AG04449 (cell line): ENCODE data around the gene ATXN10.

Source experiments
- CTCF ChIA-PET: fragments of 350-600 bp; formaldehyde crosslinking; extraction: SDS; loops from one replicate; lab custom pipeline; 2021; ENCODE audit warnings: antibody characterized with exemption; lab: Yijun Ruan, JAX
- POLR2A ChIA-PET: fragments of 400-600, 350-600 bp; formaldehyde crosslinking; extraction: SDS; loops from one replicate; lab custom pipeline; 2020; ENCODE audit warnings: antibody characterized with exemption, inconsistent platforms; lab: Yijun Ruan, JAX
- DNase-seq: peaks from one replicate; pipeline ENCODE4 v3.0.0-alpha.2; 2010; ENCODE audit warnings: low read depth, low spot score
- H3K4me3 ChIP-seq: 2 replicates; pipeline ENCODE4 v1.5.1; 2011; ENCODE audit warnings: low read depth, mild to moderate bottlenecking, control low read depth, low read length
- TF ChIP-seq, protein P1 (sequence below): IDR thresholded peaks from one replicate; pipeline ENCODE4 v1.5.1; 2011; ENCODE audit warnings: mild to moderate bottlenecking, moderate library complexity, low read length, control low read depth, inconsistent platforms; ENCODE audit not compliant: insufficient read depth; ENCODE audit errors: missing control alignments

The ATXN10 gene

DNA sequence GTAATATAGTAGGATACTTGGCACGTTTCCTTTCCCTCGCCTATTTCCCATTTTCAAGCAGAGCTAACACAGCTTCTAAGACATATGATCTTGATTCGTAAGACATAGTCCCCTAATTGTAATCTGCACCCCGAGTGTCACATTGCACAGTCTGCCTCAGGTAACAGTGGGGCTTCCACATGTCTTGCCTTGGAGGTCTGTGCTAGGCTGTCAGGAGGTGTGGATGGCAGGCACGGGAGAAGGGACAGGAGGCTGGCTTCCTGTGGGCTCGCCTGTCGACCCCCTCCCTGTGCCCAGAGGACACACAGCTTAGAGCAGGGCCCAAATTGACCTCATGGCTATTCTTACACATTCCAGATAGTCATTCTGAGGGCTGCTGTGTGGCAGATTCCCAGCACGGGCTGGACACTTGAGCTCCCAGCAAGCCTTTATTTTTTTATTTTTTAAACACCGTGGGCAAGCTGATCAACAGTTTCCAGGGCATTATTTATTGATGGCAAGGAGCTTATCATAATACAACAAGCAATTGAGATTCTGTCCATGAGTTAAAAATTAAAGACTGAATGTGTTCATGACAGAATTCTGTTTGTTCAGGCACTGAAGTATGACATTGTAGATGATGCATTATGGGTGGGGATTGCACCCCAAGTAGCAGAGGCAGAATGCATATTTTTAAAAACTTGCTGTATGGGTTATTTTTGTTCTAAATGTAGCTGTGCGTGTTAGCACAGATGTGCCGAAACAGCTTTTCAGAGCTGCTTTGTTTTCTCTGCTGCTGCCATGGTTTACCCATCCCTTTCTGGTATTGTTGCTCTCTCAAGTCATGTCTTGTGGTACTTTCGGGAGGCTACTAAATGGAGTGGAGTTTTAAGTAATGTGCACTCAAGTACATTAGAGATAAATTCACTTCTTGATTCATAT lies 113.0 kb downstream of the ATXN10 start:
- TF ChIP-seq, protein P1, sequence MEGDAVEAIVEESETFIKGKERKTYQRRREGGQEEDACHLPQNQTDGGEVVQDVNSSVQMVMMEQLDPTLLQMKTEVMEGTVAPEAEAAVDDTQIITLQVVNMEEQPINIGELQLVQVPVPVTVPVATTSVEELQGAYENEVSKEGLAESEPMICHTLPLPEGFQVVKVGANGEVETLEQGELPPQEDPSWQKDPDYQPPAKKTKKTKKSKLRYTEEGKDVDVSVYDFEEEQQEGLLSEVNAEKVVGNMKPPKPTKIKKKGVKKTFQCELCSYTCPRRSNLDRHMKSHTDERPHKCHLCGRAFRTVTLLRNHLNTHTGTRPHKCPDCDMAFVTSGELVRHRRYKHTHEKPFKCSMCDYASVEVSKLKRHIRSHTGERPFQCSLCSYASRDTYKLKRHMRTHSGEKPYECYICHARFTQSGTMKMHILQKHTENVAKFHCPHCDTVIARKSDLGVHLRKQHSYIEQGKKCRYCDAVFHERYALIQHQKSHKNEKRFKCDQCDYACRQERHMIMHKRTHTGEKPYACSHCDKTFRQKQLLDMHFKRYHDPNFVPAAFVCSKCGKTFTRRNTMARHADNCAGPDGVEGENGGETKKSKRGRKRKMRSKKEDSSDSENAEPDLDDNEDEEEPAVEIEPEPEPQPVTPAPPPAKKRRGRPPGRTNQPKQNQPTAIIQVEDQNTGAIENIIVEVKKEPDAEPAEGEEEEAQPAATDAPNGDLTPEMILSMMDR: no peak
- CTCF ChIA-PET: interaction anchor here (1.0 to 2.5 kb wide), 4 partner anchors 47 to 138 kb away, joined by 3 to 6 read pairs (median 4); no protein-coding TSS in a partner anchor
- POLR2A ChIA-PET: no interaction called here
- no peak for DNase-seq
- no peak overlapping the region for H3K4me3 ChIP-seq

DNA sequence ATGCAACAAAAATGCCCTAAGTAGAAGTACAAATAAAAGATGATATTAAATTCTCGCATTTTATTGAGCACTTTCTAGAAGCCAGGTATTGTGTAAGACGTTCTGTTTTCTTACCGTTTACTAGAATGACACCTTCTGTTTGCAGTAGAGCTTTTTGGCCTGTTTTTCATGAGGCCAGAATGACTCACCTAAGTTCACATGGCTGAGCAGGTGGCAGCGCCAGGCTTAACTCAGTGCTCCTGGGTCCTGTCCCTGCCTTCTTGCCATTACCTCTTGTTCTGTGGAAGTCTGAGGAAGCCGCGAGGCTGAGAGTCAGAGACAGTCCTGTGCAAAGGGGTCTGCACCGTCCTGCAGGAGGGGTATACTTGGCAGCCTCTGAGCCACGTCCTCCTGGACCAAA lies 113.8 kb downstream of the ATXN10 start:
- POLR2A ChIA-PET: no interaction called here
- no peak for DNase-seq
- no peak overlapping the region for H3K4me3 ChIP-seq
- CTCF ChIA-PET: interaction anchor here (1.6 to 2.5 kb wide), 3 partner anchors 18 to 138 kb away, joined by 3 to 6 read pairs (median 5); no protein-coding TSS in a partner anchor
- TF ChIP-seq, protein P1: no peak

DNA sequence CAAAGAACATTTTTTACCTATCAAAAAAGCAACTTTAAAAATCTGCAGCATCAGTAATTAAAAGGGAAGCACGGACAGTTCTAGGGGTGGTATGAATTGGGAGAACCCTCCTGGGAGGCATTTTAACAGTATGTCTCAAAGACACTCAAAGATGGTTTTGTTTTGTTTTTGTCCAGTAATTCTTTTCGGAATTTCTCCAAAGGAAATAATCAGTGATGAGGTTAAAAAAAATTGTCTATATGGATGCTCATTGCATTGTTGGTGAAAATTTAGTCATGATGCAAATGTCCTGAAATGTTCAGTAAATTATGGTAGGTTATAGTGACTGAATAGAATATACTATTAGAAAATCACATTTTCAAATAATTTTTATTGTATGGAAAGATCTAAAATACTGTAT lies 115.1 kb downstream of the ATXN10 start:
- no peak for DNase-seq
- POLR2A ChIA-PET: no interaction called here
- CTCF ChIA-PET: interaction anchor here (1.6 kb wide), 1 partner anchor 16 kb away, joined by 5 read pairs; no protein-coding TSS in a partner anchor
- H3K4me3 ChIP-seq: no peak overlapping the region
- TF ChIP-seq, protein P1: no peak

DNA sequence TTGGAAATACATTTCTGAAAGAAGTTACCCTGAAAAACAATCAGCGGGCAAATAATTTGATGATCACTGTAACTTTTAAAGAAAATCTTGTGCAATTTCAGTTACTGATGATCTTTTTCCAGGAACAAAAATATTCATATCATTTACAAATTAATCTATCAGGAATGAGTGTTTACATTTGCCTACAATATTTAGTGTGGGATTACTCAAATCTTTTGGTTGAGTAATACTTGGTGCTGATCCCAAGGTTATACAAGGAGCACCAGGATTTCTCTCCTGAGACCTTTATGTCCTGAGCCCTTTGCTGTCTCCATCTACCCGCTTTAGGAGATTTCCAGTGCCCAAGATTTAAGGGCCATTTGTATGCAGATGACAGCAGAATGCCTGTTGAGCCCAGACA lies 116.1 kb downstream of the ATXN10 start:
- ChIA-PET CTCF (no interaction called here), POLR2A (no interaction called here)
- H3K4me3 ChIP-seq: no peak overlapping the region
- TF ChIP-seq, protein P1: no peak
- no peak for DNase-seq

DNA sequence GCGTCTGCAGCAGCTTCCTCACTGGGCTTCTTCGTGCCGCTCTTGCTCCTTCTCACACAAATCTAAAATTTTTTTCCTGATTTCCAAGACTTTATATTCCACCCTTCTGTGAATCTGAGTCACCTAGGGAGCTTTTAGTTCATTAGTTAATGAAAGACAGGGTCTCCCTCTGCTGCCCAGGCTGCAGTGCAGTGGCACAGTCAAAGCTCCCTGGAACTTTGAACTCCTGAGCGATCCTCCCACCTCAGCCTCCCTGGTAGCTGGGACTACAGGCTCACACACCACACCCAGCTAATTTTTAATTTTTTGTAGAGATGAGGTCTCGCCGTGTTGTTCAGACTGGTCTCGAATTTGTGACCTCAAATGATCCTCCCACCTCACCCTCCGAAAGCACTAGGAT lies 116.9 kb downstream of the ATXN10 start:
- H3K4me3 ChIP-seq: no peak overlapping the region
- CTCF ChIA-PET: interaction anchor here (0.9 kb wide), 1 partner anchor 76 kb away, joined by 3 read pairs; no protein-coding TSS in a partner anchor
- TF ChIP-seq, protein P1: no peak
- no peak for DNase-seq
- POLR2A ChIA-PET: no interaction called here

DNA sequence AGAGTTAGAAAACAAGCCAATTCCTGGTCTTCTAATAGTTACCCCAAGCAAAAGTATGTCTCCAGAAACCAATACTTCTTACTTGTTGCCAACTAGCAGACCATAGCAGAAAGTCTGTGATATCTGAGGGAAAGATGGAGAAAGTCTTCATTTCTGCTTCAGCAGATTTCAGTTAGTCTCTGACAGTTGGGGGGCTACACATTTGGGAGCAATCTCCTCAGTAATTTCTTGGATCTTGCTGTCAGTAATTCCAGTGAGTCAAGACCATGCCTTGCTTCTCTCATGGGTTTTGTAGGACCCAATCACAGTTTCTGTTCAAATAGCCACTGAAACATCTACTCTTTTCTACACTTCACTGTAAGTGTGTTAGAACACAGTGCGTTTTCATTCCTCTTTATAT lies 118.8 kb downstream of the ATXN10 start:
- DNase-seq: no peak
- TF ChIP-seq, protein P1: no peak
- H3K4me3 ChIP-seq: no peak overlapping the region
- ChIA-PET POLR2A (no interaction called here), CTCF (interaction anchor here (1.1 kb wide), 1 partner anchor 13 kb away, joined by 3 read pairs; no protein-coding TSS in a partner anchor)
